K562 (cell line): ENCODE data around the gene URB2. TPM values are rescaled to one million over a fixed set of nuclear protein-coding genes. Genes with fewer than 3 reads are reported as not detected.
A peak's percentile ranks its signal among the peaks of the same experiment; 100 is the strongest.

Experiments
- ASH1L ChIP-seq: fragments of 450-650 bp; IDR thresholded peaks from 2 replicates; pipeline ENCODE4 v1.6.1; 2018; ENCODE audit warnings: borderline replicate concordance, mild to moderate bottlenecking, low read depth; ENCODE audit not compliant: partially characterized antibody
- ATF7 ChIP-seq: fragments of 450-650 bp; IDR thresholded peaks from 2 replicates; pipeline ENCODE4 v1.7.1; 2014; ENCODE audit warnings: mild to moderate bottlenecking, moderate library complexity
- CCNT2 ChIP-seq: IDR thresholded peaks from 2 replicates; pipeline ENCODE4 v1.6.1; 2011; ENCODE audit warnings: borderline replicate concordance, low read depth, mild to moderate bottlenecking, moderate library complexity, mixed read lengths, low read length; ENCODE audit not compliant: insufficient read length; ENCODE audit errors: extremely low read depth
- CREB1 ChIP-seq, 2 experiments: sonication (generic) in 1 of 2; formaldehyde crosslinking in 1 of 2; IDR thresholded peaks; 2 replicates each; pipeline versions ENCODE4 v1.6.1 to v1.8.0; 2012 to 2022; ENCODE audit warnings: inconsistent platforms in 1 of 2, mild to moderate bottlenecking in 1 of 2, missing genetic modification reagents in 1 of 2, moderate library complexity in 1 of 2
- CXXC5 ChIP-seq: fragments of 250-450 bp; sonication (Bioruptor Pico); IDR thresholded peaks from 2 replicates; pipeline ENCODE4 v1.8.0; 2022; ENCODE audit warnings: inconsistent platforms, mild to moderate bottlenecking, moderate library complexity
- KAT7 ChIP-seq: sonication (generic); formaldehyde crosslinking; IDR thresholded peaks from 2 replicates; pipeline ENCODE4 v1.8.0; 2022; ENCODE audit warnings: missing genetic modification reagents, mild to moderate bottlenecking, borderline replicate concordance
- KDM5B ChIP-seq: fragments of 200-600 bp; sonication (generic); IDR thresholded peaks from 2 replicates; pipeline ENCODE4 v1.6.1; 2012; ENCODE audit warnings: low read depth, mild to moderate bottlenecking, moderate library complexity, low read length, control low read depth, inconsistent platforms; ENCODE audit not compliant: insufficient replicate concordance
- L3MBTL2 ChIP-seq: fragments of 450-650 bp; IDR thresholded peaks from 2 replicates; pipeline ENCODE4 v1.6.1; 2016; ENCODE audit warnings: mild to moderate bottlenecking, moderate library complexity
- PML ChIP-seq: IDR thresholded peaks from 2 replicates; pipeline ENCODE4 v1.6.1; 2012; ENCODE audit warnings: low read length, inconsistent platforms
- RB1 ChIP-seq: fragments of 450-650 bp; IDR thresholded peaks from 2 replicates; pipeline ENCODE4 v1.6.1; 2017; ENCODE audit warnings: low read depth, mild to moderate bottlenecking
- RFX7 ChIP-seq: fragments of 250-450 bp; sonication (Bioruptor Pico); IDR thresholded peaks from 2 replicates; pipeline ENCODE4 v1.5.1; 2021; ENCODE audit warnings: mild to moderate bottlenecking
- TEAD4 ChIP-seq, 2 experiments: sonication (generic) in 1 of 2; formaldehyde crosslinking in 1 of 2; IDR thresholded peaks; 2 replicates each; pipeline versions ENCODE4 v1.6.1 to v1.8.0; 2012 to 2022; ENCODE audit warnings: borderline replicate concordance in 1 of 2, inconsistent platforms in 1 of 2, low read length in 1 of 2, mild to moderate bottlenecking in 1 of 2, missing genetic modification reagents in 1 of 2
- TRIM24 ChIP-seq, 2 experiments: fragments of 450-650 bp; IDR thresholded peaks; 2 replicates each; pipeline ENCODE4 v1.6.1; 2016
- YY1 ChIP-seq, 3 experiments: IDR thresholded peaks; 2 replicates each; pipeline ENCODE4 v1.6.1; 2011; ENCODE audit warnings: low read length in 2 of 3, mild to moderate bottlenecking in 2 of 3, moderate library complexity in 2 of 3, borderline replicate concordance in 1 of 3, control low read depth in 1 of 3, low read depth in 1 of 3; ENCODE audit not compliant: insufficient read depth in 3 of 3, insufficient replicate concordance in 2 of 3, control insufficient read depth in 1 of 3, insufficient read length in 1 of 3; ENCODE audit errors: extremely low read depth in 1 of 3
- ZEB2 ChIP-seq: fragments of 450-650 bp; IDR thresholded peaks from 2 replicates; pipeline ENCODE4 v1.6.1; 2016
- ZNF124 ChIP-seq: sonication (generic); formaldehyde crosslinking; IDR thresholded peaks from 2 replicates; pipeline ENCODE4 v1.8.1; 2022; ENCODE audit warnings: missing genetic modification reagents
- polyA plus RNA-seq, 8 experiments: library from polyadenylated mRNA; depleted of rRNA in 4 of 8; stranded (reverse) in 5 of 8; unstranded in 3 of 8; fragments of >200 nt; fragmentation: Nextera tagmentation in 2 of 8; fragmentation: Illumina TruSeq in 1 of 8; extraction: Ambion mirVana in 2 of 8; extraction: Trizol in 1 of 8; gene quantifications; 2 replicates each; pipeline versions ENCODE4 v1.2.1 to v1.2.3, GENCODE V29; 2011 to 2014; ENCODE audit warnings: inconsistent platforms in 1 of 8, missing spikeins in 1 of 8
- total RNA-seq, 7 experiments: library from RNA; depleted of rRNA in 6 of 7; stranded (reverse); fragments of >200 nt in 6 of 7; fragmentation: Illumina TruSeq in 2 of 7; extraction: Trizol in 2 of 7; gene quantifications; 2 replicates each; pipeline versions ENCODE4 v1.2.1 to v1.2.3, GENCODE V29; 2011 to 2021; ENCODE audit warnings: low replicate concordance in 1 of 7
- TF ChIP-seq, protein P1 (sequence below), 2 experiments: fragments of 450-650 bp; IDR thresholded peaks; 2 replicates each; pipeline ENCODE4 v1.6.1; 2016
- TF ChIP-seq, protein P2 (sequence below): sonication (generic); formaldehyde crosslinking; IDR thresholded peaks from 2 replicates; pipeline ENCODE4 v1.8.1; 2023; ENCODE audit warnings: mild to moderate bottlenecking, missing genetic modification reagents
- TF ChIP-seq, protein P3 (sequence below): fragments of 450-650 bp; IDR thresholded peaks from 2 replicates; pipeline ENCODE4 v1.6.1; 2016; ENCODE audit warnings: antibody characterized with exemption

The URB2 gene
- total and polyA plus RNA-seq, 9 of the 15 experiments (the other 6 are each of a cell fraction or from before 2014, with no cell fraction given) = 2.8 to 28.3 (median 19.0) TPM

DNA sequence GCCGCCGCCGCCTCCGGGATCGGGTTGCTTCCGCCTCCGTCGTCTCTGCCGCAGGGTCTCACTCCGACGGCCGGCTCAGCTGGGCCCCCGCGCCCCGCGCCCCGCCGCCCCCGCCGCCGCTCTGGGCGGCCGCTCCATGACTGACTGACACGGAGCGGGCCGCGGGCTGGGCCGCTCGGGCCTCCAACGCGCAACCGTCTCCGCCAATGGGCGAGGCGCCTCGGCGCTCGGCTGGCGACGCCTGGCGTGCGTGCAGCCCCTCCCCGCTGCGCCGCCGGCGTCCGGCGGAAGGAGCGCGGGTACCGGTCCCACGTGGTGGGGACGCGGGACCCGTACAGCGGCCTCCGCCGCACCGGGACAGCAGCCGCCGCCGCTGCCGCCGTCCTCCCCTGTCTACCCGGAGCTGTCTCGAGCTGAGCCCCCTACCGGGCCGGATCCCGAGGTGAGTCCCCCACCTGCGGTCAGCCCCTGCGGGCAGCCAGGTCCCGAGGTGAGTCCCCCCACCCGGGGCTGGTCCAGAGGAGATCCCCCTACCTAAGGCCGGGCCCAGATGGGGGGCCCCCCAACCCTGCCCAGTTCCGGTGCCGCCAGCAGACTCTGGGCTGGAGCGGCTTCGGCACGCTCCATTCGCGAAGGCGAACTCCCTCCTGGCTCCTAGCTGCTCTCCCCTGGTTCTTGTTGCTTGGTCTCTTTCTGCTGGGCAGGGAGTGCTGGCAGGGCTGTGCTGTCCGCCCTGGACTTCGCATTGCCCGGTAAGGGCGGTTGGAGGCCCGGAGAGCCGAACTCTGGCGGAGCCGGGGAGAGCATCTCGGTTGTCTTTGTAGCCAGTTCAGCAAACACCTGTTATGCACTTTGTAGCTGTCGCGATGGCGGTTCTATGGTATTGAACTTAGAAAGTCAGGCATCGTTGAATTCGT lies at the start of gene URB2, which contains the start of gene TAF5L (continued):
- TF ChIP-seq L3MBTL2 = peak; percentile 66
- TF ChIP-seq, protein P1, sequence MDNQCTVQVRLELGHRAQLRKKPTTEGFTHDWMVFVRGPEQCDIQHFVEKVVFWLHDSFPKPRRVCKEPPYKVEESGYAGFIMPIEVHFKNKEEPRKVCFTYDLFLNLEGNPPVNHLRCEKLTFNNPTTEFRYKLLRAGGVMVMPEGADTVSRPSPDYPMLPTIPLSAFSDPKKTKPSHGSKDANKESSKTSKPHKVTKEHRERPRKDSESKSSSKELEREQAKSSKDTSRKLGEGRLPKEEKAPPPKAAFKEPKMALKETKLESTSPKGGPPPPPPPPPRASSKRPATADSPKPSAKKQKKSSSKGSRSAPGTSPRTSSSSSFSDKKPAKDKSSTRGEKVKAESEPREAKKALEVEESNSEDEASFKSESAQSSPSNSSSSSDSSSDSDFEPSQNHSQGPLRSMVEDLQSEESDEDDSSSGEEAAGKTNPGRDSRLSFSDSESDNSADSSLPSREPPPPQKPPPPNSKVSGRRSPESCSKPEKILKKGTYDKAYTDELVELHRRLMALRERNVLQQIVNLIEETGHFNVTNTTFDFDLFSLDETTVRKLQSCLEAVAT (IDR thresholded peaks at IDR 0.05) = peak in 1 of 2 experiments; percentile 97; a peak in 2 of 4 replicates
- peak; percentile 14; the same call in 1 of the 2 replicates for TF ChIP-seq TEAD4 (IDR thresholded peaks at IDR 0.05; ENCODE audit: low read length)
- TF ChIP-seq TEAD4 (CRISPR knock-in tag; IDR thresholded peaks at IDR 0.05; ENCODE audit: borderline replicate concordance) = no peak
- no peak for TF ChIP-seq ZNF124
- TF ChIP-seq KDM5B = no peak
- peak in 2 of 3 experiments; percentile 86 to 88 for TF ChIP-seq YY1 (IDR thresholded peaks at IDR 0.05; ENCODE audit: borderline replicate concordance in 1 of 3, control insufficient read depth in 1 of 3, extremely low read depth in 1 of 3, insufficient read depth in 3 of 3, insufficient read length in 1 of 3, insufficient replicate concordance in 2 of 3, low read depth in 1 of 3, low read length in 2 of 3)
- TF ChIP-seq RFX7 = no peak
- 0 out of 2 replicates have a peak, but pooled peaks have one; percentile 83 for TF ChIP-seq KAT7 (CRISPR knock-in tag)
- TF ChIP-seq, protein P2, sequence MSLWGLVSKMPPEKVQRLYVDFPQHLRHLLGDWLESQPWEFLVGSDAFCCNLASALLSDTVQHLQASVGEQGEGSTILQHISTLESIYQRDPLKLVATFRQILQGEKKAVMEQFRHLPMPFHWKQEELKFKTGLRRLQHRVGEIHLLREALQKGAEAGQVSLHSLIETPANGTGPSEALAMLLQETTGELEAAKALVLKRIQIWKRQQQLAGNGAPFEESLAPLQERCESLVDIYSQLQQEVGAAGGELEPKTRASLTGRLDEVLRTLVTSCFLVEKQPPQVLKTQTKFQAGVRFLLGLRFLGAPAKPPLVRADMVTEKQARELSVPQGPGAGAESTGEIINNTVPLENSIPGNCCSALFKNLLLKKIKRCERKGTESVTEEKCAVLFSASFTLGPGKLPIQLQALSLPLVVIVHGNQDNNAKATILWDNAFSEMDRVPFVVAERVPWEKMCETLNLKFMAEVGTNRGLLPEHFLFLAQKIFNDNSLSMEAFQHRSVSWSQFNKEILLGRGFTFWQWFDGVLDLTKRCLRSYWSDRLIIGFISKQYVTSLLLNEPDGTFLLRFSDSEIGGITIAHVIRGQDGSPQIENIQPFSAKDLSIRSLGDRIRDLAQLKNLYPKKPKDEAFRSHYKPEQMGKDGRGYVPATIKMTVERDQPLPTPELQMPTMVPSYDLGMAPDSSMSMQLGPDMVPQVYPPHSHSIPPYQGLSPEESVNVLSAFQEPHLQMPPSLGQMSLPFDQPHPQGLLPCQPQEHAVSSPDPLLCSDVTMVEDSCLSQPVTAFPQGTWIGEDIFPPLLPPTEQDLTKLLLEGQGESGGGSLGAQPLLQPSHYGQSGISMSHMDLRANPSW (CRISPR knock-in tag) = 0 out of 2 replicates have a peak, but pooled peaks have one; percentile 62
- peak; percentile 99 for TF ChIP-seq CXXC5 (CRISPR knock-in tag)
- no peak for TF ChIP-seq ASH1L
- TF ChIP-seq CREB1 (IDR thresholded peaks at IDR 0.05) = peak; percentile 72
- TF ChIP-seq CREB1 (CRISPR knock-in tag; IDR thresholded peaks at IDR 0.05) = no peak
- peak; percentile 78; the same call in 1 of the 2 replicates for TF ChIP-seq ATF7
- TF ChIP-seq CCNT2 = peak; percentile 89
- peak; percentile 56; the same call in 1 of the 2 replicates for TF ChIP-seq PML
- TF ChIP-seq, protein P3, sequence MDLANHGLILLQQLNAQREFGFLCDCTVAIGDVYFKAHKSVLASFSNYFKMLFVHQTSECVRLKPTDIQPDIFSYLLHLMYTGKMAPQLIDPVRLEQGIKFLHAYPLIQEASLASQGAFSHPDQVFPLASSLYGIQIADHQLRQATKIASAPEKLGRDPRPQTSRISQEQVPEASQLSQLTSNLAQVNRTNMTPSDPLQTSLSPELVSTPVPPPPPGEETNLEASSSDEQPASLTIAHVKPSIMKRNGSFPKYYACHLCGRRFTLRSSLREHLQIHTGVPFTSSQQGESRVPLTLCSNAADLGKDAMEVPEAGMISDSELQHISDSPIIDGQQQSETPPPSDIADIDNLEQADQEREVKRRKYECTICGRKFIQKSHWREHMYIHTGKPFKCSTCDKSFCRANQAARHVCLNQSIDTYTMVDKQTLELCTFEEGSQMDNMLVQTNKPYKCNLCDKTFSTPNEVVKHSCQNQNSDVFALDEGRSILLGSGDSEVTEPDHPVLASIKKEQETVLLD = peak; percentile 75; the same call in 1 of the 2 replicates
- no peak for TF ChIP-seq ZEB2
- TF ChIP-seq TRIM24 (IDR thresholded peaks at IDR 0.05) = no peak
- TF ChIP-seq RB1 = peak; percentile 98
